HL-60 (cell line): ENCODE results near the gene MAGEA11.

Experiments used
- GABPA ChIP-seq: IDR thresholded peaks from 2 replicates; pipeline ENCODE4 v1.6.1; 2012; ENCODE audit warnings: low read depth
- POLR2AphosphoS5 ChIP-seq: IDR thresholded peaks from 2 replicates; pipeline ENCODE4 v1.6.1; 2012; ENCODE audit warnings: low read depth
- SPI1 ChIP-seq: IDR thresholded peaks from 2 replicates; pipeline ENCODE4 v1.6.1; 2012; ENCODE audit warnings: low read depth, mild to moderate bottlenecking, borderline replicate concordance
- TF ChIP-seq, protein P1 (sequence below): IDR thresholded peaks from one replicate; pipeline ENCODE4 v1.5.1; 2011; ENCODE audit warnings: low read length, control low read depth, inconsistent platforms; ENCODE audit not compliant: insufficient read depth
- TF ChIP-seq, protein P2 (sequence below): IDR thresholded peaks from 2 replicates; pipeline ENCODE4 v1.6.1; 2012; ENCODE audit warnings: low read depth; ENCODE audit not compliant: insufficient replicate concordance

DNA sequence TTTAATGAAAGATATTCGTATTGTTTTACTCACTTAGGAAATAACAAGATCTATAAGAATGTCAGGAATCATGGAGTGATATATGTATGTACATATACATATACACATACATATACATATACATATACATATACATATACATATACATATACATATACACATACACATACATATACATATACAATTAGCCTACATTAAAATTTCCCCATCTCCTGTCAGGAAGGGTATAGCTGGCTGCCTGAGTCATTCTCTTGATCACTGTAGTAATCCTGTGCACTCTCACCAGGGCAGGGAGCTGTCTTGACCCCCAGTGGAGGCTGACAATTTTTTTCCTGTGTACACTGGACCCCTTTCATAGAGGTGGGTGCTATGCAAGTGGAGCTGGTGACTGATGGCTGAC, 23.3 kb upstream of the MAGEA11 start:
- TF ChIP-seq, protein P1, sequence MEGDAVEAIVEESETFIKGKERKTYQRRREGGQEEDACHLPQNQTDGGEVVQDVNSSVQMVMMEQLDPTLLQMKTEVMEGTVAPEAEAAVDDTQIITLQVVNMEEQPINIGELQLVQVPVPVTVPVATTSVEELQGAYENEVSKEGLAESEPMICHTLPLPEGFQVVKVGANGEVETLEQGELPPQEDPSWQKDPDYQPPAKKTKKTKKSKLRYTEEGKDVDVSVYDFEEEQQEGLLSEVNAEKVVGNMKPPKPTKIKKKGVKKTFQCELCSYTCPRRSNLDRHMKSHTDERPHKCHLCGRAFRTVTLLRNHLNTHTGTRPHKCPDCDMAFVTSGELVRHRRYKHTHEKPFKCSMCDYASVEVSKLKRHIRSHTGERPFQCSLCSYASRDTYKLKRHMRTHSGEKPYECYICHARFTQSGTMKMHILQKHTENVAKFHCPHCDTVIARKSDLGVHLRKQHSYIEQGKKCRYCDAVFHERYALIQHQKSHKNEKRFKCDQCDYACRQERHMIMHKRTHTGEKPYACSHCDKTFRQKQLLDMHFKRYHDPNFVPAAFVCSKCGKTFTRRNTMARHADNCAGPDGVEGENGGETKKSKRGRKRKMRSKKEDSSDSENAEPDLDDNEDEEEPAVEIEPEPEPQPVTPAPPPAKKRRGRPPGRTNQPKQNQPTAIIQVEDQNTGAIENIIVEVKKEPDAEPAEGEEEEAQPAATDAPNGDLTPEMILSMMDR, result no peak
- TF ChIP-seq GABPA (no peak), POLR2AphosphoS5 (no peak), SPI1 (no peak)
- TF ChIP-seq, protein P2, sequence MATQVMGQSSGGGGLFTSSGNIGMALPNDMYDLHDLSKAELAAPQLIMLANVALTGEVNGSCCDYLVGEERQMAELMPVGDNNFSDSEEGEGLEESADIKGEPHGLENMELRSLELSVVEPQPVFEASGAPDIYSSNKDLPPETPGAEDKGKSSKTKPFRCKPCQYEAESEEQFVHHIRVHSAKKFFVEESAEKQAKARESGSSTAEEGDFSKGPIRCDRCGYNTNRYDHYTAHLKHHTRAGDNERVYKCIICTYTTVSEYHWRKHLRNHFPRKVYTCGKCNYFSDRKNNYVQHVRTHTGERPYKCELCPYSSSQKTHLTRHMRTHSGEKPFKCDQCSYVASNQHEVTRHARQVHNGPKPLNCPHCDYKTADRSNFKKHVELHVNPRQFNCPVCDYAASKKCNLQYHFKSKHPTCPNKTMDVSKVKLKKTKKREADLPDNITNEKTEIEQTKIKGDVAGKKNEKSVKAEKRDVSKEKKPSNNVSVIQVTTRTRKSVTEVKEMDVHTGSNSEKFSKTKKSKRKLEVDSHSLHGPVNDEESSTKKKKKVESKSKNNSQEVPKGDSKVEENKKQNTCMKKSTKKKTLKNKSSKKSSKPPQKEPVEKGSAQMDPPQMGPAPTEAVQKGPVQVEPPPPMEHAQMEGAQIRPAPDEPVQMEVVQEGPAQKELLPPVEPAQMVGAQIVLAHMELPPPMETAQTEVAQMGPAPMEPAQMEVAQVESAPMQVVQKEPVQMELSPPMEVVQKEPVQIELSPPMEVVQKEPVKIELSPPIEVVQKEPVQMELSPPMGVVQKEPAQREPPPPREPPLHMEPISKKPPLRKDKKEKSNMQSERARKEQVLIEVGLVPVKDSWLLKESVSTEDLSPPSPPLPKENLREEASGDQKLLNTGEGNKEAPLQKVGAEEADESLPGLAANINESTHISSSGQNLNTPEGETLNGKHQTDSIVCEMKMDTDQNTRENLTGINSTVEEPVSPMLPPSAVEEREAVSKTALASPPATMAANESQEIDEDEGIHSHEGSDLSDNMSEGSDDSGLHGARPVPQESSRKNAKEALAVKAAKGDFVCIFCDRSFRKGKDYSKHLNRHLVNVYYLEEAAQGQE, result no peak
